Brain microvascular endothelial cell (primary cell): ENCODE results near the gene PRPF38A.

ENCODE experiments used
- DNase-seq: peaks from one replicate; pipeline ENCODE4 v3.0.0-alpha.2; 2020
- H3K27ac ChIP-seq: fragments of 250-450 bp; sonication (Bioruptor Pico); 2 replicates; pipeline ENCODE4 v1.5.1; 2020; ENCODE audit warnings: mild to moderate bottlenecking, moderate library complexity
- H3K27me3 ChIP-seq: fragments of 250-450 bp; sonication (Bioruptor Pico); replicated peaks from 2 replicates; pipeline ENCODE4 v1.5.1; 2020; ENCODE audit warnings: mild to moderate bottlenecking
- H3K36me3 ChIP-seq: fragments of 250-450 bp; sonication (Bioruptor Pico); replicated peaks from 2 replicates; pipeline ENCODE4 v1.5.1; 2020; ENCODE audit warnings: mild to moderate bottlenecking
- H3K4me3 ChIP-seq: 2 replicates; pipeline ENCODE4 v1.5.1; 2011; ENCODE audit warnings: low read depth, mild to moderate bottlenecking, control low read depth, low read length, moderate library complexity
- in situ Hi-C: cut with HindIII; loops from 2 replicates; pipeline ENCODE4 v1.10.0; 2017; ENCODE audit warnings: low sequenced_read_pairs, low pct_ligation_motif_present
- TF ChIP-seq, protein P1 (sequence below): IDR thresholded peaks from 2 replicates; pipeline ENCODE4 v1.5.1; 2011; ENCODE audit warnings: low read depth, mild to moderate bottlenecking, moderate library complexity, low read length, control low read depth, inconsistent platforms; ENCODE audit errors: missing control alignments

Gene PRPF38A

DNA sequence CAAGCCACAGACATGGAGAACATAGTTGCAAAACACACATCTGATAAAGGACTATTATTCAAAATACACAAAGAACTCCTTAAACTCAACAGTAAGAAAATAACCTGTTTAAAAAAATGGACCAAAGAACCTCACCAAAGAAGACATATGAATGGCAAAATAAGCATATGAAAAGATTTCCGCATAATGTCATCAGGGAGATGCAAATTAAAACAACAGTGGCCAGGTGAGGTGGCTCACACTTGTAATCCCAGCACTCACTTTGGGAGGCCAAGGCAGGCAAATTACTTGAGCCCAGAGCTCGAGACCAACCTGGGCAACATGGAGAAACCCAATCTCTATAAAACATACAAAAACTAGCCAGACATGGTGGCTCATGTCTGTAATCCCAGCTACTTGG is 50.4 kb downstream of the PRPF38A start:
- DNase-seq: no peak
- TF ChIP-seq, protein P1, sequence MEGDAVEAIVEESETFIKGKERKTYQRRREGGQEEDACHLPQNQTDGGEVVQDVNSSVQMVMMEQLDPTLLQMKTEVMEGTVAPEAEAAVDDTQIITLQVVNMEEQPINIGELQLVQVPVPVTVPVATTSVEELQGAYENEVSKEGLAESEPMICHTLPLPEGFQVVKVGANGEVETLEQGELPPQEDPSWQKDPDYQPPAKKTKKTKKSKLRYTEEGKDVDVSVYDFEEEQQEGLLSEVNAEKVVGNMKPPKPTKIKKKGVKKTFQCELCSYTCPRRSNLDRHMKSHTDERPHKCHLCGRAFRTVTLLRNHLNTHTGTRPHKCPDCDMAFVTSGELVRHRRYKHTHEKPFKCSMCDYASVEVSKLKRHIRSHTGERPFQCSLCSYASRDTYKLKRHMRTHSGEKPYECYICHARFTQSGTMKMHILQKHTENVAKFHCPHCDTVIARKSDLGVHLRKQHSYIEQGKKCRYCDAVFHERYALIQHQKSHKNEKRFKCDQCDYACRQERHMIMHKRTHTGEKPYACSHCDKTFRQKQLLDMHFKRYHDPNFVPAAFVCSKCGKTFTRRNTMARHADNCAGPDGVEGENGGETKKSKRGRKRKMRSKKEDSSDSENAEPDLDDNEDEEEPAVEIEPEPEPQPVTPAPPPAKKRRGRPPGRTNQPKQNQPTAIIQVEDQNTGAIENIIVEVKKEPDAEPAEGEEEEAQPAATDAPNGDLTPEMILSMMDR: no peak
- Histone ChIP-seq H3K27ac (no peak overlapping the region), H3K36me3 (no peaks in the 10 kb centered on the region), H3K27me3 (no peaks in the 10 kb centered on the region), H3K4me3 (no peak overlapping the region)
- in situ Hi-C loops: no loop called here

DNA sequence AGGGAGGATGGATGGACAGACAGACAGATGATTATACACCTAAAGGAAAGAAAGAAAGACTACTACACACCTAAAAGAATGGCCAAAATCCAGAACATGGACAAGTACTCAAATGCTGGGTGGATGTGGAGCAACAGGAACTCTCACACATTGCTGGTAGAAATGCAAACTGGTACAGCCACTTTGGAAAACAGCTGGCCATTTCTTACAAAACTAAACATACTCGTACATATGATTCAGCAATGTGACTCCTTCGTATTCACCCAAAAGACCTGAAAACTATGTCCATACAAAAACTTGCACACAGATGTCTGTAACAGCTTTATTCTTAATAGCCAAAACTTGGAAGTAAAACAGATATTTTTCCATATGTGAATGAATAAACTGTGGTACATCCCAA is 51.3 kb downstream of the PRPF38A start:
- DNase-seq: no peak
- H3K27ac ChIP-seq: no peak overlapping the region
- H3K4me3 ChIP-seq: no peak overlapping the region
- in situ Hi-C loops: no loop called here
- no peaks in the 10 kb centered on the region for H3K36me3 ChIP-seq
- H3K27me3 ChIP-seq: no peaks in the 10 kb centered on the region
- TF ChIP-seq, protein P1: no peak

DNA sequence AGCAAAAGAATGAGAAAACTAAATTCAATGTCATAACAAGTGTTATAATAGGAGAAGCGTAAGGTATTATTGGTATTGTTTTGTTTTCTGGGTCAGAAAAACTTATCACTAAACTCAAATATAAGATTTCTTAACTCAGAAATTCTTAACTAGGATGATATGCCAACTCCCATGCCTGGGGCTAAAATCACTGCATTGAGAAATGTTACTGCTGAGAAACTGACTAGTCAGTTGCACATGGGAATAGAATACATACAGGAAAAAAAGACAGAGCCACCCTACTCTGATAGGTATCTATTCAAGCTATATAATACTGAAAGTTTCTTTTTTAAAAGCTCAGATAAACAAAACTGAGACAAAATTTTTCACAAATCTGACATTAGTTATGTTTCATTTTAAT is 56.3 kb downstream of the PRPF38A start:
- no peak for DNase-seq
- TF ChIP-seq, protein P1: no peak
- Histone ChIP-seq H3K27me3 (no peaks in the 10 kb centered on the region), H3K36me3 (no peaks in the 10 kb centered on the region), H3K27ac (no peak overlapping the region), H3K4me3 (no peak overlapping the region)
- in situ Hi-C loops: no loop called here

DNA sequence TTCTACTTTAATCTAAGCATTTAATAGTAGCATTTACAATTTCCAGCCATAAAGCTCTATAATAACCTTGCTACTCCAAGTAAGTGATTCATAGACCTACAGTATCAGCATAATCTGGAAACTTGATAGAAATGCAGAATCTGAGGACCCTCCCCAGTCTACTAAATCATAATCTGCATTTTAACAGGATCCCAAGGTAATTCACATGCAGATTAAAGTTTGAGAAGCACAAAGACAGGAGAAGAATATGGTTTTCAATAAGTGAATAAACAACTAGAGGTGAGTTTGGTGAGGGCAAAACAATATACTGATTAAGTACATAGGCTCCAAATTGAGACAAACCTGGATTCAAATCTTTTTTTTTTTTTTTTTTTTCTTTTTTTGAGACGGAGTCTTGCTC is 57.4 kb downstream of the PRPF38A start:
- in situ Hi-C loops: no loop called here
- no peaks in the 10 kb centered on the region for H3K27me3 ChIP-seq
- H3K36me3 ChIP-seq: no peaks in the 10 kb centered on the region
- no peak for DNase-seq
- H3K27ac ChIP-seq: no peak overlapping the region
- TF ChIP-seq, protein P1: no peak
- H3K4me3 ChIP-seq: no peak overlapping the region

DNA sequence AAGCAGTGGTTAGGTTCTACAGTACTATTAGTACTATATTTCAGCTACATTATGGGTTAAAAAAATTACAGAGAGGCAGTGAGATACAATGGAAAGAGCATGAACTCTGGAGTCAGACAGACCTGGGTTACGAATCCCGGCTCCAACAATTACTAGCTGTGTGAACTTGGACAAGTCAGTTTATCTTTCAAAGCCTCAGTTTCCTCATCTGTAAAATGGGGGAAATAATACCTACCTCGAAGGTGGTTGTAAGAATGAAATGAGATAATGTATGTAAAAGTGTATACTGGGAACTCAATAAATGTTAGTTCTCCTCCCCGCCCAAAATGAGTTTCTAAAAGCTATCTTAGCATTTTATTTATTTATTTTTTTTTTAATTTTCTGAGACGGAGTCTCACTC is 59.5 kb downstream of the PRPF38A start:
- Histone ChIP-seq H3K27me3 (no peaks in the 10 kb centered on the region), H3K36me3 (no peaks in the 10 kb centered on the region), H3K4me3 (no peak overlapping the region), H3K27ac (no peak overlapping the region)
- TF ChIP-seq, protein P1: no peak
- in situ Hi-C loops: no loop called here
- no peak for DNase-seq

DNA sequence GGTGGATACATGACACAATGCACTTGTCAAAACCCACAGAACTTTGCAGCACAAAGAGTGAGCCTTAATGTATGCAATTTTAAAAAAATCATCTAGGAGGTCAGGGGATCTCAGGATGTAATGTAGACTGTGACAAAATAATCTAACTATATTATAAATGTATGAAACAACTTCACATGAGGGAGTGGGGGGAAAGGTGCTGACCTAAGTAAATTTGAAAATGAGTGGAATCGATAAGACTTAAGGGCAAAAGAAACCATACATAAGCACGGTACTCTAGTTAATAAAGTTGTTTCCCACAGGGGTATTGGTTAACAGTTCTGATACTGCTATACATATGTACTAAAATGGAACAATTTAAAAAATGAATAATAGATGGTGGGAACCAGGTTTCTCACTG is 64.7 kb downstream of the PRPF38A start:
- Histone ChIP-seq H3K27me3 (no peaks in the 10 kb centered on the region), H3K36me3 (no peaks in the 10 kb centered on the region), H3K27ac (no peak overlapping the region), H3K4me3 (no peak overlapping the region)
- no peak for DNase-seq
- in situ Hi-C loops: no loop called here
- TF ChIP-seq, protein P1: no peak
